Mesenteric fat pad (tissue), 1 donor: Measurements from ENCODE around the gene NEK9. TPM values are rescaled to one million over a fixed set of nuclear protein-coding genes. Genes with fewer than 3 reads are reported as not detected.

Experiments used
- DNase-seq: peaks from one replicate; pipeline ENCODE4 v3.0.0-alpha.2; 2020; ENCODE audit warnings: low spot score
- total RNA-seq: library from RNA; stranded (reverse); fragmentation: NEBNext Ultra II Directional; extraction: Animal tissue kit (Norgen Biotek cat#: 25700); gene quantifications from one replicate; pipeline ENCODE4 v1.2.1, GENCODE V29; 2021
- donor health status: DM: yes; HTN: yes; CAD: no.

The NEK9 gene
- total RNA-seq, 1 donor from 2014 or later = 105 TPM

DNA sequence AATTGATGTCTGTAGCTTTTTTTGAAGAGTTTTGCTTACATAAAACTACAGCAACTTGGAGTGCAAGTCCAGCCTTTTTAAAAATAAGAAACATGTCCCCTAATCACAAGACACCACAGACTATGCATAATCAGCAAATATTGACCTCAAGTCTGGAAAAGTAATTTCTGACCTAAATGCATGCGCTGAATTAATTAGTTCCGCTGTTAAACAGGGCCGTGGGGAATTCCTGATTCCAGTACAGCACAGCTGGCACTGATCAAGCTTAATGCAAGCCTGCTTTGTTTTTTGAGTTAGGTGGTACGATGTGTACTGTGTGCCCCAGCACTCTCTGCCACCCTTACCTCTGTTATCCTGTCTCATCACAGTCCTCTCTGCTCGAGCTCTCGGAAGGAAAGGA, 84.8 kb downstream of the NEK9 start:
- DNase-seq = no peak

DNA sequence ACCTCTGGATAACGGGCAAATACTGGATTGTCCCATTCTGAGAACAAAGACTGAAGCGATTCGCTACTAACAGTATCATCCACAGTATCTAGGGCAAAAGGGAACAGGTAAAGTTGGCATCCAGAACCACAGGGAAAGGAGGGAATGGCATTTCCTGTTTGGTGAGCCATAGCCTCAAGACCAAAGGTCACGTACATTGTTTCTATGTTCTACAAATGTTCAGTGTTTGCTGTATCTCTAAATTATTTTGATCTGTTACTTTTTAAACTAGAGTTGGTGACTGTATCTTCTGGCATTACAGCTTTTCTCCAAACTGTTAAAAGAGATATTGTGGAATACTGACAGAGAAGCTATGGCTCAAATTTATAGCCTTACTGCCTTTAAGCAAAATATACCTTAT, 85.2 kb downstream of the NEK9 start:
- no peak for DNase-seq

DNA sequence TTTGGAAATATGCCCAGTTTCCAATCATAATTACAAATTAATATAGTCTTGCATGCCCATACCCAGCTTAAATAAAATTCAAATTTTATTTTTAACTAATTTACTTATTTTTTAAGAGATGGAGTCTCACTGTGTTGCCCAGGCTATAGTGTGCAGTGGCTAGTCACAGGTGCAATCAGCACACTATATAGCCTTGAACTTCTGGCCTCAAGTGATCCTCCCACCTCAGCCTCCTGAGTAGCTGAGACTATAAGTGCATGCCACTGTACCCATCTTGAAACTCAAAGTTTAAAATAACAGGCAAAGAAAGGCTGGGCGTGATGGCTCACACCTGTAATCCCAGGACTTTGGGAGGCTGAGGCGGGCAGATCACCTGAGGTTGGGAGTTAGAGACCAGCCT, 85.9 kb downstream of the NEK9 start:
- no peak for DNase-seq

GRCh38 chr14:75040507-75040906, 86.3 kb downstream of the NEK9 start:
- no peak for DNase-seq

- no peak for DNase-seq
Observed at GRCh38 chr14:75032939-75033338, 93.9 kb downstream of the NEK9 start.

DNA sequence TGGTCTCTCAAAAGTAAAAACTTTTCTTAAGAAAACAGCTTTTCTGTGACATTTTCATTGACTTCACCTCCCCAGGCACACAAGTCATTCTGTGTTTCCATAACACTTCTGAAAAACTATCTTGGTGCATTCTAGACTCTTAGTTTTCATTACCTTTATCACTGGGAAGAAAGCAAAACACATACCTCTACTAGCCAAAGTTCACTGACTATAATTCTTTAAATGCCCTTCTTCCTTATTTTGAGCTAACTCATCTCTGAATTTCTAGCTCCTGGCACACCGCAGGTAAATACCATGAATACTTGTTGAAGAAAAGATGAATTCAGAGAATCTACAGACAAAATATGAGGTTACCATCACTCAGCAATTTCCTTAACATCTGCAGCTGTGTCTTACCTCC, 96.7 kb downstream of the NEK9 start:
- DNase-seq = no peak

Other genes starting within 250 kb of the NEK9 start
- gene DLST, start 245.1 kb downstream of the NEK9 start, total RNA-seq = 143 TPM
- gene RPS6KL1, start 203.8 kb downstream of the NEK9 start, total RNA-seq = 23.6 TPM
- 2.9 TPM for gene PGF, start 171.5 kb downstream of the NEK9 start, total RNA-seq
- gene EIF2B2, start 124.1 kb downstream of the NEK9 start, total RNA-seq = 33.2 TPM
- 27.9 TPM for gene MLH3, start 75.6 kb downstream of the NEK9 start, total RNA-seq
- gene ACYP1, start 63.0 kb downstream of the NEK9 start, total RNA-seq = 9.1 TPM
- gene ZC2HC1C, start 57.4 kb downstream of the NEK9 start, total RNA-seq = 3.1 TPM
- 330 TPM for gene TMED10, start 49.6 kb upstream of the NEK9 start, total RNA-seq
- gene FOS, start 151.8 kb upstream of the NEK9 start, total RNA-seq = 1,900 TPM